ENCODE results near the gene RFTN1. TPM values are rescaled to one million over a fixed set of nuclear protein-coding genes. Genes with fewer than 3 reads are reported as not detected.

RFTN1 gene
- total RNA-seq, 3 donors from 2014 or later (not counting 1 experiment from before 2014, with no cell fraction given): 112 to 135 (median 115) TPM

- DNase-seq (no peak), ATAC-seq (no peak)
- H3K36me3 ChIP-seq (ENCODE audit: control insufficient read depth, insufficient read depth, low read length): peaks cover 11% of the 10 kb centered on the region
- H3K4me3 ChIP-seq (ENCODE audit: low read length): no peak overlapping the region
- no peak overlapping the region for H3K4me3 Mint-ChIP-seq
- H3K36me3 Mint-ChIP-seq: peaks cover 14% of the 10 kb centered on the region
- TF ChIP-seq CTCF (IDR thresholded peaks at IDR 0.05): no peak
- 93% methylated on average over 5 of the region's 5 CpGs for WGBS (ENCODE audit: insufficient coverage)
- H3K27me3 Mint-ChIP-seq (ENCODE audit: low read depth in 2 of 2): no peaks in the 10 kb centered on the region
- no peaks in the 10 kb centered on the region for H3K27me3 ChIP-seq (ENCODE audit: control insufficient read depth, insufficient read depth, low read length)
- H3K27ac Mint-ChIP-seq: no peak overlapping the region
- H3K27ac ChIP-seq (ENCODE audit: low read length): no peak overlapping the region
- H3K9me3 Mint-ChIP-seq: peaks cover 0 to 2% of the 10 kb centered on the region in 2 donors
- peaks cover 57 to 70% of the 10 kb centered on the region in 2 donors for H3K4me1 Mint-ChIP-seq
- H3K9me3 ChIP-seq (ENCODE audit: control insufficient read depth, insufficient read depth, low read length): no peaks in the 10 kb centered on the region
- intact Hi-C loops (cut with micrococcal nuclease): no loop called here
- H3K4me1 ChIP-seq (ENCODE audit: control insufficient read depth, insufficient read depth, low read length): no peaks in the 10 kb centered on the region
Measured at GRCh38 chr3:16427103-16427965, 86.2 kb downstream of the RFTN1 start.

- no peak overlapping the region for H3K27ac ChIP-seq (ENCODE audit: low read length)
- no peak overlapping the region for H3K27ac Mint-ChIP-seq
- WGBS (ENCODE audit: insufficient coverage): 100% methylated on average over 1 of the region's 2 CpGs
Measured at GRCh38 chr3:16426665-16427064, 86.8 kb downstream of the RFTN1 start.

GRCh38 chr3:16426029-16426400 is 87.5 kb downstream of the RFTN1 start:
- H3K4me1 ChIP-seq (ENCODE audit: control insufficient read depth, insufficient read depth, low read length): no peaks in the 10 kb centered on the region
- Mint-ChIP-seq H3K9me3 (peaks cover 0 to 2% of the 10 kb centered on the region in 2 donors), H3K36me3 (peaks cover 8% of the 10 kb centered on the region), H3K27me3 (ENCODE audit: low read depth in 2 of 2) (no peaks in the 10 kb centered on the region), H3K4me1 (peaks cover 46 to 76% of the 10 kb centered on the region in 2 donors), H3K27ac (peak overlapping the region; percentile 19 to 47), H3K4me3 (no peak overlapping the region)
- H3K9me3 ChIP-seq (ENCODE audit: control insufficient read depth, insufficient read depth, low read length): no peaks in the 10 kb centered on the region
- no peak for TF ChIP-seq CTCF (IDR thresholded peaks at IDR 0.05)
- 91% methylated on average over 11 of the region's 13 CpGs for WGBS (ENCODE audit: insufficient coverage)
- no peaks in the 10 kb centered on the region for H3K27me3 ChIP-seq (ENCODE audit: control insufficient read depth, insufficient read depth, low read length)
- no peak for DNase-seq
- no peak overlapping the region for H3K27ac ChIP-seq (ENCODE audit: low read length)
- no peak overlapping the region for H3K4me3 ChIP-seq (ENCODE audit: low read length)
- no peak for ATAC-seq
- H3K36me3 ChIP-seq (ENCODE audit: control insufficient read depth, insufficient read depth, low read length): peaks cover 5% of the 10 kb centered on the region
- intact Hi-C loops (cut with micrococcal nuclease): no loop called here

More at GRCh38 chr3:16426665-16427064, 86.8 kb downstream of the RFTN1 start:
- no peak for DNase-seq
- no peak for TF ChIP-seq CTCF (IDR thresholded peaks at IDR 0.05)
- no peak for ATAC-seq
- intact Hi-C loops (cut with micrococcal nuclease): no loop called here
- Histone ChIP-seq H3K4me1 (ENCODE audit: control insufficient read depth, insufficient read depth, low read length) (no peaks in the 10 kb centered on the region), H3K9me3 (ENCODE audit: control insufficient read depth, insufficient read depth, low read length) (no peaks in the 10 kb centered on the region), H3K27me3 (ENCODE audit: control insufficient read depth, insufficient read depth, low read length) (no peaks in the 10 kb centered on the region), H3K36me3 (ENCODE audit: control insufficient read depth, insufficient read depth, low read length) (peaks cover 8% of the 10 kb centered on the region), H3K4me3 (ENCODE audit: low read length) (no peak overlapping the region)
- H3K4me1 Mint-ChIP-seq: peaks cover 51 to 76% of the 10 kb centered on the region in 2 donors
- H3K4me3 Mint-ChIP-seq: no peak overlapping the region
- H3K36me3 Mint-ChIP-seq: peaks cover 8% of the 10 kb centered on the region
- H3K9me3 Mint-ChIP-seq: peaks cover 0 to 2% of the 10 kb centered on the region in 2 donors
- no peaks in the 10 kb centered on the region for H3K27me3 Mint-ChIP-seq (ENCODE audit: low read depth in 2 of 2)
